Muscle of leg (tissue), 11 donors: ENCODE data around the gene PIP4K2A. TPM values are rescaled to one million over a fixed set of nuclear protein-coding genes. Genes with fewer than 3 reads are reported as not detected.

Experiments used
- DNase-seq: peaks from one replicate; pipeline ENCODE4 v3.0.0; 2013
- H3K27ac ChIP-seq: one replicate; pipeline ENCODE4 v1.5.1; 2013; ENCODE audit warnings: mild to moderate bottlenecking, low read length, control low read depth
- H3K27me3 ChIP-seq: one replicate; pipeline ENCODE4 v1.6.1; 2013; ENCODE audit warnings: low read length; ENCODE audit not compliant: control insufficient read depth, insufficient read depth
- H3K36me3 ChIP-seq: one replicate; pipeline ENCODE4 v1.6.1; 2013; ENCODE audit warnings: low read length; ENCODE audit not compliant: control insufficient read depth, insufficient read depth
- H3K4me1 ChIP-seq: one replicate; pipeline ENCODE4 v1.6.1; 2013; ENCODE audit warnings: low read length; ENCODE audit not compliant: control insufficient read depth, insufficient read depth
- H3K4me3 ChIP-seq: one replicate; pipeline ENCODE4 v1.5.1; 2013; ENCODE audit warnings: low read length, control low read depth
- H3K9me3 ChIP-seq: replicated peaks from 2 replicates; pipeline ENCODE4 v1.6.1; 2013; ENCODE audit warnings: low read depth, low read length; ENCODE audit not compliant: control insufficient read depth
- WGBS: methylation state at CpG from one replicate; pipeline ENCODE4 v1.1.5; 2013; ENCODE audit warnings: missing lambda C conversion rate; ENCODE audit not compliant: insufficient coverage; 5-methylcytosine and 5-hydroxymethylcytosine counted together
- polyA plus RNA-seq, 8 donors: library from polyadenylated mRNA; unstranded; fragments of 120-200 nt; gene quantifications; one replicate each; pipeline versions ENCODE4 v1.2.1 to v1.2.3, GENCODE V29; 2013; ENCODE audit warnings: inconsistent platforms in 1 of 8, low replicate concordance in 1 of 8; ENCODE audit not compliant: insufficient read length in 8 of 8, insufficient read depth in 1 of 8
- total RNA-seq: library from RNA; stranded (reverse); fragments of 120-200 nt; gene quantifications from one replicate; pipeline ENCODE4 v1.2.4, GENCODE V29; 2013

The PIP4K2A gene
- total and polyA plus RNA-seq, 9 donors: 15.4 to 22.4 (median 18.3) TPM

DNA sequence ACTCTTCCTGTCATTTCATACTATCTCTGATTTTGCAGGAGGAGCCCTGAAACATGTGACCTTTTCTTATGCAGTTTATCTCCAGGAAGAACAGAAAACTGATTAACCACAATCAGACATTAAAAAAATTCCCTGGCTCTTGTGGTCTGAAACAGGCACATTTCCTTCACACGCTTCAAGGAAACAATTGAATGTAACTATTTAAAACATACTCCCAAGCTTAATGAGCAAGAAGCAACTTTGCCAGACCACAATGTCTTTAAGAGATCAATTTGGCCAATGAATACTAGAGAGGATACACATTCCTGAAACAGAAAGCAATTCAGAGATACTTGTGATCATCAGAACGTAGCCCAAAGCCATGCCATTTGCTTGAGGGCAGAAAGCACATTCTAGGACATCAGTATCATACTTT lies 65.8 kb downstream of the PIP4K2A start:
- H3K27me3 ChIP-seq: no peaks in the 10 kb centered on the region
- WGBS: 33% methylated on average over 1 of the region's 2 CpGs
- peaks cover 8% of the 10 kb centered on the region for H3K4me1 ChIP-seq
- DNase-seq: no peak
- H3K27ac ChIP-seq: no peak overlapping the region
- no peaks in the 10 kb centered on the region for H3K9me3 ChIP-seq
- H3K36me3 ChIP-seq: no peaks in the 10 kb centered on the region
- H3K4me3 ChIP-seq: no peak overlapping the region

DNA sequence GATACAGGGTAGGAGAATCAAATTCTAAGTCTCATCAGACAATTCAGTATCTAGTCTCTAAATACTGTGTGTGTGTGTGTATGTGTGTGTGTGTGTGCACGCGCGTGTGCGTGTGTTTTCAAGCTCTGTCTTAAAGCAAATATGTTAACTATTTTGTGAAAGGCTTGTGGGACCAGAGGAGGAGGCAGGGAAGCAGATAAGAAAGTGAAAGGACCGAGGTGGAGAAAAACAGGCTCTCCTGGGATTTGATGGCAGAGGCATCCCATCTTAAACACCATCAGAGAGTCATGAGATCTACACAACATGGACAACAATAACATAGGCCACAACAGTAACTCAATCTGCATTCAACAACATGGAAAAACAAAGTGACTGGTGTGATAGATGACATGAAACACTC lies 67.1 kb downstream of the PIP4K2A start:
- H3K36me3 ChIP-seq: no peaks in the 10 kb centered on the region
- no peaks in the 10 kb centered on the region for H3K27me3 ChIP-seq
- no peaks in the 10 kb centered on the region for H3K9me3 ChIP-seq
- no CpG with 5 or more reads among the region's 5 CpGs for WGBS
- H3K27ac ChIP-seq: peak overlapping the region; percentile 5
- no peak for DNase-seq
- no peak overlapping the region for H3K4me3 ChIP-seq
- H3K4me1 ChIP-seq: peaks cover 9% of the 10 kb centered on the region

DNA sequence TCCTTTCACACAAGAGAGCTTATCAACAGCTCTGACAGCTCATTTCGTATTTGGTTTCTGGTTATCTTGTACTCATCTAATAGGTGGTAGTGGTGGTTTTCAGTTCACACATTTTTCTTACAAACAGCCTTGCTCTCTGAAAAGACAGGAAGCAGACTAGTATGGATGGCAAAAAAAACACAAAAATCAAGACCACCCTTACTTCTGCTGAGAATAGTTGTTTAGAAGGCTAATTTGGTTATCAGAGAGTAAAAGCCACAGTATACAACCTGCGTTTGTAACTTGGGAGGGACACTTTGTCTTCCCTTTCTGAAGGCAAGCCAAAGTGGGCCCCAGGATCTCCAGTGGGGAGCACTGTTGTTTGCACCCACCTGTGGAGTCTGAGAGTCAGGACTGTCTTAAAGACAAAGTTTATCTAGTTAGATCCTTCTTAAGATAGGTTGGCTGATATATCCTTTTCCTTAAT lies 68.0 kb downstream of the PIP4K2A start:
- no peak for DNase-seq
- Histone ChIP-seq H3K4me3 (no peak overlapping the region), H3K27ac (no peak overlapping the region), H3K4me1 (peaks cover 5% of the 10 kb centered on the region), H3K27me3 (no peaks in the 10 kb centered on the region), H3K36me3 (no peaks in the 10 kb centered on the region), H3K9me3 (no peaks in the 10 kb centered on the region)
- no CpG with 5 or more reads among the region's 2 CpGs for WGBS

DNA sequence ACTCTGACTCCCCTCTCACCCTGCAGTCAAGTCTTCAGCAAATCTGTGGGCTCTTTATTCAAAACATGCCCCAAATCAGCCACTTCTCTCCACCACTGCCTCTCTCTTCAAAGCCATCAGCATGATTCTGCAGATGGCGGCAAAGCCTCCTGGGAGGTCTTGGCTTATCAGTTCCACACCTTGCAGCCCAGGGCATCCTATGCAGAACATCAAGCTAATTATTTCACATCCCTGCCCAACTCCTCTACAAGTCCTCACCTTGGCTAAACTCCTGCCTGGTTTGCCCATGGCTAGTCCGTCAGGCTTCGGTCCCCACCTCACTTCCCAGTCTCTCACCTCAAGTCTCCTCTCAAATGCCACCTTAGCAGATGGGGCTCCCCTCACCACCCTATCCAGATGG lies 70.2 kb downstream of the PIP4K2A start:
- 97% methylated on average over 3 of the region's 3 CpGs for WGBS
- Histone ChIP-seq H3K9me3 (no peaks in the 10 kb centered on the region), H3K27ac (no peak overlapping the region), H3K4me1 (peaks cover 5% of the 10 kb centered on the region), H3K27me3 (no peaks in the 10 kb centered on the region), H3K36me3 (no peaks in the 10 kb centered on the region), H3K4me3 (no peak overlapping the region)
- no peak for DNase-seq

DNA sequence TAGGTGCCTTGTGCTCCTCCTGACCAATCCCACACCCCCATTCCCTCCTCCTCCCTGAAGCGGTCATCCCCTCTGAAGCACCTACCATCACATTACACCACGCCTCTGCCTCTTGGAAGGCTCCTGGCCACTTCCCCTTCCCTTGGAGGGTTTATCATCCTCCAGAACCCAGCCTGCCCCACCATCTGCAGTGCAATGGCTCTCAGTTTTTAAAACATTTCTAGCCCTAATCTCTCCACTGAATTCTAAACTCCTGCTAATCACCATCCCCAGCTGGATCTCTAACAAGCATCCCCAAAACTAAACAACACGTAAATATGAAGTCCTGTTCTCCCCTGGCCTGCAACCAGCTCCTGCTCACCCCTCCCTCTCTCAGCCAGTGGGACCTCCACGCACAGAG lies 70.6 kb downstream of the PIP4K2A start:
- DNase-seq: no peak
- Histone ChIP-seq H3K4me1 (peaks cover 5% of the 10 kb centered on the region), H3K9me3 (no peaks in the 10 kb centered on the region), H3K27ac (no peak overlapping the region), H3K27me3 (no peaks in the 10 kb centered on the region), H3K36me3 (no peaks in the 10 kb centered on the region), H3K4me3 (no peak overlapping the region)
- WGBS: 91% methylated on average over 4 of the region's 4 CpGs

DNA sequence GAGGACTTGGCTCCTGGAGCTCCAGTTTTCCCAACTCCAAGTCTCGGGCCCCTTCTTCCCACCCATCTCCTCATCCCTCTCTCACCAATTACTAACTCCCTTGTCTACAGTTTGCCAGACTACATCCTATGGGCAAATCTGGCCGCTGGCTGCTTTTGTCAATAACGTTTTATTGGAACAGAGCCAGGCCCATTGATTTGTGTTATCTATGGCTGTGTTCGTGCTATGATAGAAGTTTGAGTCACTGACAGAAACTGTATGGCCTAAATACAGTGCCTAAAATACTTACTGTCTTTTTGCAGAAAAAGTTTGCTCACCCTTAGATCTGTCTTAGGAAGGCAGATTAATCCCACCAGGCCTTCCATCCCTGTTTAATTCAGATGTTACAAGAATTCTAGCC lies 71.3 kb downstream of the PIP4K2A start:
- WGBS: 100% methylated on average over 1 of the region's 4 CpGs
- H3K9me3 ChIP-seq: no peaks in the 10 kb centered on the region
- no peak overlapping the region for H3K4me3 ChIP-seq
- no peak overlapping the region for H3K27ac ChIP-seq
- no peaks in the 10 kb centered on the region for H3K36me3 ChIP-seq
- no peaks in the 10 kb centered on the region for H3K27me3 ChIP-seq
- DNase-seq: no peak
- H3K4me1 ChIP-seq: peaks cover 5% of the 10 kb centered on the region

DNA sequence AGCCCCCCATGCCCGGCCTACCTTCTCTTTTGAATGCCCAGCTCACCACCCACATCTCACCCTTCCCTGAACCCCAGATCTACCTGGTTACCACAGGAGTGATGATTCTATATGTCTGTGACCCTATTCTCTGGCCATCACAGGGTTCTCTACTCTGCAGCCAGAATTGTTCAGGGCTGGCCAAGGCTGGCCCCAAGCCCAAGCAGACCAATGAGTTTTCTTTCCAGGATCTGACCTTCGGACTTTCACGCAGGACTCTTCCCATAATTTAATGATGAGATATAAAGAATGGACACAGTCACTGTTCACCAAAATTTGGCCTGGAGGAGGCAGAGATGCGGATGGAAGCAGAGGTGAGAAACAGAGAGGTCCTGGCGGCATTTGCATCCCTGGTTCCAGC lies 72.6 kb downstream of the PIP4K2A start:
- Histone ChIP-seq H3K27ac (no peak overlapping the region), H3K4me1 (peaks cover 5% of the 10 kb centered on the region)
- 97% methylated on average over 2 of the region's 5 CpGs for WGBS

DNA sequence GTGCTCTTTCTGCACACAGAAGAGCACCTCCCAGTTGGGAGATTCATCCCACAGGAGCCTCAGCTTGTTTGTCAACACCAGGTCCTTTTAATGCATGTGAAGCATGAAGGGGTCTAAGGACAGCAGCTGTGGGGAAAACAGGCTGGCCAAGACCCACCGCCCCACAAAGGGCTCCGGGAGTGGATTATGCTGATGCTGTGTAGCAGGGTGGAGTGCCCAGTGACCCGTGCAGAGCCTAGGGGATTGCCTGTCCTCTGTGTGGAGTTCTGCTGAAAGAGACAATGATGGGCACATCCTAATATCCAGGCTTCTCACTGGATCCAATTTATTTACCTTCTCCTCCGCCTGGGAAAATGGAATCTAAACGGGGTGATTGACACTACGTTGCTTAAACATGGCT lies 74.0 kb downstream of the PIP4K2A start:
- Histone ChIP-seq H3K36me3 (no peaks in the 10 kb centered on the region), H3K9me3 (no peaks in the 10 kb centered on the region), H3K4me3 (no peak overlapping the region), H3K27me3 (no peaks in the 10 kb centered on the region), H3K27ac (no peak overlapping the region), H3K4me1 (peaks cover 6% of the 10 kb centered on the region)
- DNase-seq: no peak
- 82% methylated on average over 2 of the region's 6 CpGs for WGBS

More for the DNA sequence above, 72.6 kb downstream of the PIP4K2A start:
- Histone ChIP-seq H3K4me3 (no peak overlapping the region), H3K27me3 (no peaks in the 10 kb centered on the region), H3K9me3 (no peaks in the 10 kb centered on the region), H3K36me3 (no peaks in the 10 kb centered on the region)
- no peak for DNase-seq

DNA sequence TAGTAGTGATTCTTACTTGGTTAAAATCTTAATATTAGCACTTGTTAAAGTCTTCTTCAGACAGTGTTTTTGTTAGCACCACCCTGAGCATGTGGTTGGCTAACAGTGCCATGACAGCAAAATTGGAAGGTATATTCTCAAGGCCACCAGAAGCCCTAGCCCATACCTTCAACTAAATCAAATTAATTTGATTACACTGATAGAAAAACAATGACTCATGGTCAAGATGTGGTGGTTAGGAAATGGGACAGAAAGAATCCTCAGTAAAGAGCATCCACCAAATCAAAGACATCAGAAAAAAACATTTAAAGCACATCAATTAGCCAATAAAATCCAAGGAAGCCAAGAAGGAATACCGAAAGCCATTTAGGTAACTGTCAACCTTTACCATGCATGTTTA lies 75.5 kb downstream of the PIP4K2A start:
- no peaks in the 10 kb centered on the region for H3K9me3 ChIP-seq
- H3K4me1 ChIP-seq: peaks cover 6% of the 10 kb centered on the region
- H3K27me3 ChIP-seq: no peaks in the 10 kb centered on the region
- WGBS: no CpG with 5 or more reads among the region's 1 CpG
- no peaks in the 10 kb centered on the region for H3K36me3 ChIP-seq
- no peak for DNase-seq
- no peak overlapping the region for H3K27ac ChIP-seq
- no peak overlapping the region for H3K4me3 ChIP-seq

DNA sequence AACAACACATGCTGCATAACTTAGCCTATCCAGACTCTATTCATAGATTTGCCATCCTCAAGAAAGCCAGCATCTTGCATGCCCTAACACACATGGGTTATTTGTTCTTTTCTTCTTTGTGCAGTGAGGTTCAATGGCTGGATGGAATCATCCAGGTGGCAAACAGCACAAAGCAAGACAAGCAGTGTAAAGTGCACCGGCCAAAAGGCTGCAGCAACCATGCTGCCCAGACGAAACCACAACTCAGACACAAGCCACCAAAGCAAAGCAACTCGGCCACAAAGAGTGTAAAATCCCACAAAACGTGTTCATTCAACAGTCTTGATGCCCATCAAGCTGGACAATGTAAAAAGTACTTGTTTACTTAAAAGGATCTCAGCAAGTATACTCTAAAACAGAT lies 76.9 kb downstream of the PIP4K2A start:
- DNase-seq: no peak
- no peaks in the 10 kb centered on the region for H3K27me3 ChIP-seq
- H3K4me1 ChIP-seq: peaks cover 4% of the 10 kb centered on the region
- no peak overlapping the region for H3K27ac ChIP-seq
- no CpG with 5 or more reads among the region's 4 CpGs for WGBS
- no peak overlapping the region for H3K4me3 ChIP-seq
- H3K36me3 ChIP-seq: no peaks in the 10 kb centered on the region
- no peaks in the 10 kb centered on the region for H3K9me3 ChIP-seq

DNA sequence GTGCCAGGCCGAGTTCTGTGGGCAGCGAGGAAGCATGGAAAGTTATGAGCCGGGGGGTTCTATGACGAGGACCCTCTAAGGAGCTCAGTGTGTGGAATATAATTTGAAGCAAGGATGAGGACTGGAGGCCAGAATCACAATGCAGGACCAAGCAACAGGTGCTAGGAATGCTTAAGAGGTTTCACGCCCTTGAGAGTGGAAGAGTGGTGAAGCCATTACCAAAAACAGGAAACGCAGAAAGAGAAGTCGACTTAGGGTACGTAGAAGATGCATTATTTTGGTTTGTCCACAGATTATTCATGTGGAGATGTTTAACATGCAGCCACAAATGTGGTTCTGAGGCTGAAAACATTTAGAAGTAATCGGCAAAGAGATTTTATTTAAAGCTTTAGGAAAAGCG lies 78.7 kb downstream of the PIP4K2A start:
- 87% methylated on average over 10 of the region's 10 CpGs for WGBS
- H3K4me1 ChIP-seq: peaks cover 4% of the 10 kb centered on the region
- no peak overlapping the region for H3K4me3 ChIP-seq
- no peak overlapping the region for H3K27ac ChIP-seq
- no peaks in the 10 kb centered on the region for H3K9me3 ChIP-seq
- DNase-seq: no peak
- H3K36me3 ChIP-seq: no peaks in the 10 kb centered on the region
- no peaks in the 10 kb centered on the region for H3K27me3 ChIP-seq
